Liver (tissue), 9 donors: ENCODE data around the gene CAPZB. TPM values are rescaled to one million over a fixed set of nuclear protein-coding genes. Genes with fewer than 3 reads are reported as not detected.

Experiments
- DNase-seq: peaks from one replicate; pipeline ENCODE4 v3.0.0-alpha.2; 2017; ENCODE audit warnings: low spot score
- H3K27ac ChIP-seq, 2 donors: one replicate each; pipeline ENCODE4 v1.7.0; 2013; ENCODE audit warnings: inconsistent platforms in 2 of 2, low read length in 2 of 2, control low read depth in 1 of 2, low read depth in 1 of 2, mild to moderate bottlenecking in 1 of 2
- H3K27me3 ChIP-seq, 4 donors: one replicate each; pipeline versions ENCODE4 v1.6.1 to v1.7.0; 2013; ENCODE audit warnings: low read length in 3 of 4, inconsistent platforms in 1 of 4, mild to moderate bottlenecking in 1 of 4, moderate library complexity in 1 of 4; ENCODE audit not compliant: control insufficient read depth in 4 of 4, insufficient read depth in 4 of 4
- H3K36me3 ChIP-seq, 4 donors: one replicate each; pipeline versions ENCODE4 v1.6.1 to v1.7.0; 2013; ENCODE audit warnings: low read length in 3 of 4, mild to moderate bottlenecking in 3 of 4, low read depth in 1 of 4, moderate library complexity in 1 of 4; ENCODE audit not compliant: control insufficient read depth in 4 of 4, insufficient read depth in 3 of 4
- H3K4me1 ChIP-seq, 4 donors: one replicate each; pipeline versions ENCODE4 v1.6.1 to v1.7.0; 2013; ENCODE audit warnings: low read length in 3 of 4, mild to moderate bottlenecking in 3 of 4, moderate library complexity in 1 of 4; ENCODE audit not compliant: control insufficient read depth in 4 of 4, insufficient read depth in 4 of 4
- H3K4me3 ChIP-seq, 3 donors: one replicate each; pipeline versions ENCODE4 v1.6.1 to v1.7.0; 2013; ENCODE audit warnings: low read length in 3 of 3, control low read depth in 1 of 3, low read depth in 1 of 3, mild to moderate bottlenecking in 1 of 3
- H3K9ac ChIP-seq, 2 donors: one replicate each; pipeline ENCODE4 v1.7.0; 2013; ENCODE audit warnings: low read length in 2 of 2, mild to moderate bottlenecking in 2 of 2, moderate library complexity in 2 of 2, control low read depth in 1 of 2, low read depth in 1 of 2
- H3K9me3 ChIP-seq, 4 donors: one replicate each; pipeline versions ENCODE4 v1.6.1 to v1.7.0; 2013; ENCODE audit warnings: low read length in 3 of 4; ENCODE audit not compliant: control insufficient read depth in 4 of 4
- EGR1 ChIP-seq, 2 donors: IDR thresholded peaks; 2 replicates each; pipeline ENCODE4 v1.6.1; 2016 to 2018; ENCODE audit warnings: antibody characterized with exemption in 2 of 2, low read depth in 2 of 2
- GABPA ChIP-seq, 2 donors: IDR thresholded peaks in 1 of 2; conservative IDR thresholded peaks in 1 of 2; 2 replicates each; pipeline ENCODE4 v1.6.1; 2016; ENCODE audit warnings: antibody characterized with exemption in 2 of 2, mild to moderate bottlenecking in 1 of 2, moderate library complexity in 1 of 2
- HNF4G ChIP-seq: IDR thresholded peaks from 2 replicates; pipeline ENCODE4 v1.6.1; 2016; ENCODE audit warnings: antibody characterized with exemption
- JUND ChIP-seq, 2 donors: IDR thresholded peaks; 2 replicates each; pipeline ENCODE4 v1.6.1; 2016; ENCODE audit warnings: antibody characterized with exemption in 2 of 2
- NR2F2 ChIP-seq: IDR thresholded peaks from 2 replicates; pipeline ENCODE4 v1.6.1; 2016; ENCODE audit warnings: antibody characterized with exemption
- RAD21 ChIP-seq, 2 donors: IDR thresholded peaks; 2 replicates each; pipeline ENCODE4 v1.6.1; 2016; ENCODE audit warnings: antibody characterized with exemption in 2 of 2, mild to moderate bottlenecking in 2 of 2
- REST ChIP-seq: IDR thresholded peaks from 2 replicates; pipeline ENCODE4 v1.6.1; 2016; ENCODE audit warnings: antibody characterized with exemption, mild to moderate bottlenecking
- RXRA ChIP-seq, 2 donors: IDR thresholded peaks; 2 replicates each; pipeline ENCODE4 v1.6.1; 2017 to 2018; ENCODE audit warnings: antibody characterized with exemption in 2 of 2, mild to moderate bottlenecking in 1 of 2
- SP1 ChIP-seq: IDR thresholded peaks from 2 replicates; pipeline ENCODE4 v1.6.1; 2018; ENCODE audit warnings: antibody characterized with exemption, mild to moderate bottlenecking
- TAF1 ChIP-seq: conservative IDR thresholded peaks from 2 replicates; pipeline ENCODE4 v1.6.1; 2016; ENCODE audit warnings: antibody characterized with exemption, mild to moderate bottlenecking
- YY1 ChIP-seq: IDR thresholded peaks from 2 replicates; pipeline ENCODE4 v1.6.1; 2016; ENCODE audit warnings: antibody characterized with exemption, mild to moderate bottlenecking
- ZBTB33 ChIP-seq: IDR thresholded peaks from 2 replicates; pipeline ENCODE4 v1.6.1; 2016; ENCODE audit warnings: antibody characterized with exemption
- WGBS: extraction: QIAGEN DNeasy Blood & Tissue Kit; methylation state at CpG from one replicate; pipeline ENCODE4 v1.1.7; 2013; 5-methylcytosine and 5-hydroxymethylcytosine counted together
- polyA plus RNA-seq, 2 donors: library from polyadenylated mRNA; stranded (reverse) in 1 of 2; unstranded in 1 of 2; fragments of 200-250 nt in 1 of 2; fragments of >200 nt in 1 of 2; fragmentation: Nextera tagmentation in 1 of 2; extraction: Ambion mirVana in 1 of 2; gene quantifications; one replicate each; pipeline versions ENCODE4 v1.2.1 to v1.2.3, GENCODE V29; 2013 to 2015
- total RNA-seq, 2 donors: library from RNA; depleted of rRNA; stranded (reverse); fragments of >200 nt; gene quantifications; one replicate each; pipeline ENCODE4 v1.2.3, GENCODE V29; 2014
- TF ChIP-seq, protein P1 (sequence below): IDR thresholded peaks from 2 replicates; pipeline ENCODE4 v1.6.1; 2016; ENCODE audit warnings: antibody characterized with exemption
- donor health status: healthy.
- donor health status: healthy.
- donor health status: healthy.
- donor health status: healthy.
- donor health status: healthy.

The CAPZB gene
- total and polyA plus RNA-seq, 4 donors = 38.3 to 98.9 (median 51.1) TPM

GRCh38 chr1:19317126-19317910 lies 168.0 kb downstream of the CAPZB start:
- TF ChIP-seq ZBTB33 (no peak), GABPA (IDR thresholded peaks at IDR 0.05 in 1 of 2, conservative IDR thresholded peaks at IDR 0.05 in 1 of 2) (no peak), EGR1 (IDR thresholded peaks at IDR 0.05; ENCODE audit: low read depth in 2 of 2) (no peak), RXRA (IDR thresholded peaks at IDR 0.05) (no peak), NR2F2 (no peak), HNF4G (no peak), YY1 (no peak), TAF1 (no peak)
- no peak overlapping the region for H3K9ac ChIP-seq
- H3K4me1 ChIP-seq = peaks cover 2 to 16% (median 9%) of the 10 kb centered on the region in 4 donors
- peaks cover 3 to 14% (median 6%) of the 10 kb centered on the region in 4 donors for H3K36me3 ChIP-seq
- H3K4me3 ChIP-seq = no peak overlapping the region
- H3K27ac ChIP-seq = no peak overlapping the region
- WGBS = 92% methylated on average over 13 of the region's 13 CpGs
- H3K9me3 ChIP-seq = no peaks in the 10 kb centered on the region
- DNase-seq = no peak
- H3K27me3 ChIP-seq = no peaks in the 10 kb centered on the region

- Histone ChIP-seq H3K4me3 (no peak overlapping the region), H3K27me3 (no peaks in the 10 kb centered on the region), H3K4me1 (peaks cover 3 to 25% (median 18%) of the 10 kb centered on the region in 4 donors), H3K27ac (no peak overlapping the region), H3K36me3 (peaks cover 3 to 13% (median 6%) of the 10 kb centered on the region in 4 donors), H3K9me3 (no peaks in the 10 kb centered on the region), H3K9ac (no peak overlapping the region)
- DNase-seq = no peak
- no peak for TF ChIP-seq REST
- no peak for TF ChIP-seq HNF4G
- TF ChIP-seq, protein P1, sequence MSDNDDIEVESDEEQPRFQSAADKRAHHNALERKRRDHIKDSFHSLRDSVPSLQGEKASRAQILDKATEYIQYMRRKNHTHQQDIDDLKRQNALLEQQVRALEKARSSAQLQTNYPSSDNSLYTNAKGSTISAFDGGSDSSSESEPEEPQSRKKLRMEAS = no peak
- no peak for TF ChIP-seq SP1
- no peak for TF ChIP-seq RXRA (IDR thresholded peaks at IDR 0.05)
- no peak for TF ChIP-seq RAD21 (IDR thresholded peaks at IDR 0.05)
- no peak for TF ChIP-seq JUND (IDR thresholded peaks at IDR 0.05)
- TF ChIP-seq NR2F2 = no peak
- no peak for TF ChIP-seq EGR1 (IDR thresholded peaks at IDR 0.05; ENCODE audit: low read depth in 2 of 2)
- no peak for TF ChIP-seq YY1
- WGBS = 81% methylated on average over 17 of the region's 17 CpGs
Observed at GRCh38 chr1:19315378-19316198, 169.8 kb downstream of the CAPZB start.
